SHP77 (cell line): ENCODE measurements around the gene CRYGS.

ENCODE experiments used
- DNase-seq, 2 experiments: peaks; one replicate each; lab custom pipeline; 2025; lab: John Stamatoyannopoulos, UW

Gene CRYGS

DNA sequence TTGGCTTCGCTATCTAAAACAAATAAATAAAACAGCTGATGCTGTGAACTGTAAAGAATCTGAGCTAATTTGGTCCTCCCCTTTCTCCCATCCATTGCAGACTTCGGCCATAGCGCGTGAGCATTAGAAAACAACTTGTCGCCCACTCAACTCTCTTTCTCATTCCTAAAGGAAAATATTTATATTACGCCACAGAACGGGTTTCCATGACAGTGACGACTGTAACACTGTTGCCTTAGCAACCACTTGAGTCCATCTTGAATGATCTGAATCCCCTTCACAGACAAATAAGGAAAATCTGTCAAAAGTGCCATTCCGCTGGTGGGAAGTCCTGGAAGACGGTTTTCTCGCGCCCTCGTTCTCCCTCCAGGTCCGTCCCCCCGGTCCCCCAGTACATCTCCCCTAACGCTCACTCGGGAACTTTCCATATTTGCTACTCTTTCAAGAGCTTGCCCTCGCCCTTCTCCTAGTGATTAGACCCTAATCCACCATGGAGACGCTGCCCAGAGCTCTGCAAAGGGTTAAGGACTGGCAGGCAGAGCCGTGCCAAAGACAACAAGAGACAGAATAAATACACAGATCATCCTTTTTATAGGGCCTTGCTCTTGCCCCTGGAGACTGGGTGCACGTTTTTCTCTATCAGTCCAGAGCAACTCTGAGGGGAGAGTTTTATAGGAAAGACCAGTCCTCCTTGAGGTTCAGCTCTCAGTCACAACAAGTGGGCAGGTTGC lies 50.5 kb downstream of the CRYGS start:
- peak in 1 of 2 experiments; percentile 13 for DNase-seq

DNA sequence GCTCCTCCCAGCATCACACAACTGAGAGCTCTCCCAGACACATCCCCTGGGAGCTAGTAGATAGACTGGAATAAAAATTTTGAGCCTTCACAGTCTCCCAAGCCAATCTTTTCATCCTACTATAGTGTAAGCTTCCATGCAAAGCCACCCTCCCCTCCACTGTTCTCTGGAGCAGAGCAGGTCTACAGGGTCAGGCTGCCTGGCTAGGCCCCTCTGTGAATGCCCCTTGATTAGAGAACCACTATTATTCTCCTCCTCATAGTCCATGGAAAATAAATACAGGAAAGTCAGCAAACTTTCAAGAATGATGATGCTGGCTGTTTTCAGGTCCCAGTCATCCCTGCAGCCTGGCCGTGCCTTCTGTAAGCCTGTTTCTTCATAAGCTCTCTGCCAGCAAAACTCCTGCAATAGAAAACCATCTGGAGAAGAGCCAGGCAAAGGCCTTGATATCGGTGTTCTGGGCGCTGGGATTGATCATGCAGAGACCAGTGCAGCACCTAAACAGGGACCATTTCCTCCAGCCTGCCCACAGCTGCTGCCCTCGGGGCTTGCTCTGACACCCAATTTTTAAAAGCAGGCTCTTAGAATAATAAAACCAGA lies 51.7 kb downstream of the CRYGS start:
- DNase-seq, result no peak

DNA sequence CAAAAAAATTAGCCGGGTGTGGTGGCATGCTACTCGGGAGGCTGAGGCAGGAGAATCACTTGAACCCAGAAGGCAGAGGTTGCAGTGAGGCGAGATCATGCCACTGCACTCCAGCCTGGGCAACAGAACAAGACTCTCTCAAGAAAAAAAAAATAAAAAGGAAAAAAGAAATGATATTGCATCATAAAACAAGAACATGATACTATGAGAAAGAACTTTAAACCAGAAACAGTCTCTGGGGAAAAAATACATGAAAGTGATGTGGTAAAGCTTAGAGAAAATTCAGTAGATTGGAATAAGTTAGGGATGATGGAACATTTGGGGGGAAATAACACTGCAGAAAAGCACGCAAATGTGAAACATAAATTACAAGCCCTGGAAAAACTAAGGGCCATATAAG lies 54.7 kb downstream of the CRYGS start:
- DNase-seq, result no peak
